Smooth muscle cell (in vitro differentiated cells): Measurements from ENCODE around the gene PLCXD1. TPM values are rescaled to one million over a fixed set of nuclear protein-coding genes. Genes with fewer than 3 reads are reported as not detected.

ENCODE experiments used
- DNase-seq: peaks from one replicate; lab custom pipeline; 2025; ENCODE audit not compliant: unreplicated experiment; lab: John Stamatoyannopoulos, UW
- H2AFZ ChIP-seq: fragments of 200-600 bp; sonication (generic); 2 replicates; pipeline ENCODE4 v1.6.0; 2016; ENCODE audit warnings: antibody characterized with exemption, low read depth, mild to moderate bottlenecking
- H3F3A ChIP-seq: fragments of 200-600 bp; sonication (generic); 2 replicates; pipeline ENCODE4 v1.6.0; 2017; ENCODE audit warnings: antibody characterized with exemption, low read depth
- H3K27ac ChIP-seq: fragments of 200-600 bp; sonication (generic); 2 replicates; pipeline ENCODE4 v1.5.1; 2016; ENCODE audit warnings: low read depth, mild to moderate bottlenecking
- H3K27me3 ChIP-seq: fragments of 200-600 bp; sonication (generic); 2 replicates; pipeline ENCODE4 v1.6.1; 2016; ENCODE audit warnings: low read depth, mild to moderate bottlenecking
- H3K36me3 ChIP-seq: fragments of 200-600 bp; sonication (generic); 2 replicates; pipeline ENCODE4 v1.5.1; 2016; ENCODE audit warnings: low read depth
- H3K4me1 ChIP-seq: fragments of 200-600 bp; sonication (generic); 2 replicates; pipeline ENCODE4 v1.5.1; 2016; ENCODE audit warnings: low read depth
- H3K4me2 ChIP-seq: fragments of 200-600 bp; sonication (generic); 2 replicates; pipeline ENCODE4 v1.6.0; 2016; ENCODE audit warnings: mild to moderate bottlenecking
- H3K4me3 ChIP-seq: fragments of 200-600 bp; sonication (generic); 2 replicates; pipeline ENCODE4 v1.5.1; 2016; ENCODE audit warnings: mild to moderate bottlenecking
- H3K79me2 ChIP-seq: fragments of 200-600 bp; sonication (generic); 2 replicates; pipeline ENCODE4 v1.6.0; 2016; ENCODE audit warnings: low read depth, mild to moderate bottlenecking
- H3K9ac ChIP-seq: fragments of 200-600 bp; sonication (generic); 2 replicates; pipeline ENCODE4 v1.6.0; 2016; ENCODE audit warnings: low read depth
- H3K9me3 ChIP-seq: fragments of 200-600 bp; sonication (generic); replicated peaks from 2 replicates; pipeline ENCODE4 v1.5.1; 2016; ENCODE audit warnings: low read depth
- H4K20me1 ChIP-seq: fragments of 200-600 bp; sonication (generic); 2 replicates; pipeline ENCODE4 v1.6.0; 2016; ENCODE audit warnings: low read depth
- WGBS: methylation state at CpG from one replicate; pipeline ENCODE4 v1.1.7; 2016; ENCODE audit warnings: low lambda C conversion rate; 5-methylcytosine and 5-hydroxymethylcytosine counted together
- polyA plus RNA-seq: library from polyadenylated mRNA; unstranded; fragments of >200 nt; fragmentation: Nextera tagmentation; extraction: Ambion mirVana; gene quantifications from 2 replicates; pipeline ENCODE4 v1.2.1, GENCODE V29; 2016
- total RNA-seq: library from RNA; depleted of rRNA; stranded (reverse); fragments of >200 nt; gene quantifications from 2 replicates; pipeline ENCODE4 v1.2.3, GENCODE V29; 2014
- TF ChIP-seq, protein P1 (sequence below): fragments of 200-600 bp; sonication (generic); IDR thresholded peaks from 2 replicates; pipeline ENCODE4 v1.5.1; 2017; ENCODE audit warnings: borderline replicate concordance, mild to moderate bottlenecking, antibody characterized with exemption; ENCODE audit not compliant: insufficient read depth, poor library complexity, severe bottlenecking

The PLCXD1 gene
- total and polyA plus RNA-seq, 2 experiments from 2014 or later = 7.0 to 14.0 TPM

DNA sequence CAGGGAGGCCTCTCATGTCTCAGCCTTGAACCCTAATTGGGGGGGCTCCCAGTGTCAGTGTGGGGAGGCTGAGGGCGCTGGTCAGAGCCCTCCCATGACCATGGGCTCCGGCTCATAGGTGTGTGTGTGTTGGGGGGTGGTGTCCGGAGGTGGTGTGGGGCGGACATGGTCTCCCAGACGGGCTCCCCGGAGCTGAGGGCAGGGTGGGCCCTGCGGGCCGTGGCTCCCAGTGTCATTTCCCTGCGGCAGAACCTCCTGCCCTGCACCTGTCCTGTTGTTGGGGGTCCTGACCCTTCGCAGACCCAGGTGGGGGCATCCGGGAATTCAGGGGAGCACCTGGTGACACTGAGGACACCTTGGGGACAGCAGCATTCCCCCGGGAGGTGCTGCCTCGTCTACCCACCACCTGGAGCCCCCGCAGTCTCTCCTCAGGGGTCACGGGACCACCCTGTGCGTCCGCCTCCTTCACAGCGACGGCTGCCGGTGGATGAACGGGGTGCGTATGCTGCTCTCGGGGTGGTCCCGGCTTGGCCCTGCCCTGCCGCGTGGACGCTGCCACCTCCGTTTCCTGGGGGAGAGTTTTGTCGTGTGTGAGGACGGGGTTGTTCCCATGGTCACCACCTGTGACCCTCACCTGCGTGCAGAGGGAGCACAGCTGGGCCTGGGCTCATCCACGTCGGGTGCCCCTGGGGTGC lies 51.9 kb downstream of the PLCXD1 start:
- TF ChIP-seq, protein P1, sequence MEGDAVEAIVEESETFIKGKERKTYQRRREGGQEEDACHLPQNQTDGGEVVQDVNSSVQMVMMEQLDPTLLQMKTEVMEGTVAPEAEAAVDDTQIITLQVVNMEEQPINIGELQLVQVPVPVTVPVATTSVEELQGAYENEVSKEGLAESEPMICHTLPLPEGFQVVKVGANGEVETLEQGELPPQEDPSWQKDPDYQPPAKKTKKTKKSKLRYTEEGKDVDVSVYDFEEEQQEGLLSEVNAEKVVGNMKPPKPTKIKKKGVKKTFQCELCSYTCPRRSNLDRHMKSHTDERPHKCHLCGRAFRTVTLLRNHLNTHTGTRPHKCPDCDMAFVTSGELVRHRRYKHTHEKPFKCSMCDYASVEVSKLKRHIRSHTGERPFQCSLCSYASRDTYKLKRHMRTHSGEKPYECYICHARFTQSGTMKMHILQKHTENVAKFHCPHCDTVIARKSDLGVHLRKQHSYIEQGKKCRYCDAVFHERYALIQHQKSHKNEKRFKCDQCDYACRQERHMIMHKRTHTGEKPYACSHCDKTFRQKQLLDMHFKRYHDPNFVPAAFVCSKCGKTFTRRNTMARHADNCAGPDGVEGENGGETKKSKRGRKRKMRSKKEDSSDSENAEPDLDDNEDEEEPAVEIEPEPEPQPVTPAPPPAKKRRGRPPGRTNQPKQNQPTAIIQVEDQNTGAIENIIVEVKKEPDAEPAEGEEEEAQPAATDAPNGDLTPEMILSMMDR = no peak
- peaks cover 3% of the 10 kb centered on the region for H3K4me1 ChIP-seq
- H4K20me1 ChIP-seq = no peaks in the 10 kb centered on the region
- no peak overlapping the region for H2AFZ ChIP-seq
- no peaks in the 10 kb centered on the region for H3K27me3 ChIP-seq
- DNase-seq = no peak
- no peak overlapping the region for H3K4me3 ChIP-seq
- H3K36me3 ChIP-seq = no peaks in the 10 kb centered on the region
- H3K79me2 ChIP-seq = no peaks in the 10 kb centered on the region
- 93% methylated on average over 29 of the region's 33 CpGs for WGBS
- no peak overlapping the region for H3K4me2 ChIP-seq
- H3F3A ChIP-seq = no peaks in the 10 kb centered on the region
- no peak overlapping the region for H3K27ac ChIP-seq
- H3K9ac ChIP-seq = no peak overlapping the region
- H3K9me3 ChIP-seq = no peaks in the 10 kb centered on the region

DNA sequence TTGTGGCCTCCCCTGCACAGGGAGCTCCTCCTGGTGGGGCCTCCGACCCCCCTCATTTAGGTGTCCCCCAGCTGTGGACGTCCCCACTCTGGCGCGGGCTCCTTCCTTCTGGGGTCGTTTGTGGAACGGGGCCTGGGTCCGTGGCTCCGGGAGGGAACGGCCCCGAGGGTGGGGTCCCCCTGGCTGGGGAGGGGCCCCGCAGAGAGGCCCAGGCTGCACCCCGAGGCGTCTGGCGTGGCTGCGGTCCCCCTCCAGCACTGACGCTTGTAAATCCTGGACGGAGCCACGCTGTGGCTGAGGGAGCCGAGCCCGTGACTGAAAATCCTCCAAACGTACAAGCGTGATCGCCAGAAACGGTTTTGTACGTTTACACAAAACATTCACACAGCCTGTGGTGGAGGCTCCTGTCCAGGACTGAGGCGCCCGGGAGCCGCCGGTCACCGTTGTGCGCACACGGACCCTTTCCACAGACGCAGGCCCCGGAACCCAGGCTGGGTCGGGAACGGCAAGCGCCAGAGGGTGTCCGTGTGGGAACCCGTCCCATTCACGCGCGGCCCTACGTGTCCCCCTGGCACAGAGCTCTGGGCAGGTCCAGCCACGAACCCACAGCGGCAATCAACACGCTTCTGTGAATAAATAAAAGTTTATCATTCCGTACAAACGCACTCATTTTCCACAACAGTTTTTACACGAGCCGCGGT lies 52.6 kb downstream of the PLCXD1 start:
- H2AFZ ChIP-seq = no peak overlapping the region
- no peak for DNase-seq
- no peaks in the 10 kb centered on the region for H4K20me1 ChIP-seq
- no peak overlapping the region for H3K4me3 ChIP-seq
- TF ChIP-seq, protein P1 = no peak
- no peak overlapping the region for H3K4me2 ChIP-seq
- H3K9ac ChIP-seq = no peak overlapping the region
- 94% methylated on average over 44 of the region's 51 CpGs for WGBS
- H3K36me3 ChIP-seq = no peaks in the 10 kb centered on the region
- H3F3A ChIP-seq = no peaks in the 10 kb centered on the region
- H3K9me3 ChIP-seq = no peaks in the 10 kb centered on the region
- H3K27me3 ChIP-seq = no peaks in the 10 kb centered on the region
- H3K79me2 ChIP-seq = no peaks in the 10 kb centered on the region
- H3K4me1 ChIP-seq = peaks cover 3% of the 10 kb centered on the region
- no peak overlapping the region for H3K27ac ChIP-seq

DNA sequence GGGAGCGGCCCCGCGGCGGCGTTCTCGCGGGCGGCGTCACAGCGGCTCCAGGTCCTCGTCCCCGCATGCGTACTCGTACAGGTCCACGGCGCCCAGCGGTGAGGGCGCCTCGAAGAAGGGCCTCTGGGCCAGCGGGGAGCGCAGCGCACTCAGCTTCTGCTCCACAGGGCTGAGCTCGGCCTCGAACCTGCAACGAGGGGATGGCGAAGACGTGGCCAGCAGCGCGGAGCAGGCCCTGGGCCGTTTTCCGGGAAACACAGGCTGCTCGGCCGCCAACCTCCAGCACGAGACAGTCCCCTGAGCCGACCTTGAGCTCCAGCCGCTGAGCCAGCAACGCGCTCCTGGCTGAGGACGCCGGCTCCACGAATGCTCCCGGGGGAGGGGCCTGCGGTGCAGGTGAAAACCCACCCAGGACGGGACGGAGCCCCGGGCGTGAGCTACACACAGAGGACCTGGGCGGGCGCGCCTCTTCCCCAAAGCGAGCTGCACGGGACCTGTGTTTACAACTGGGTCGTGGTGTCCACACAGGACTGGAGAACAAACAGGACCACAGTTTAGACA lies 53.2 kb downstream of the PLCXD1 start:
- Histone ChIP-seq H2AFZ (no peak overlapping the region), H3K9ac (no peak overlapping the region), H3K27ac (no peak overlapping the region), H4K20me1 (no peaks in the 10 kb centered on the region), H3K79me2 (no peaks in the 10 kb centered on the region), H3K36me3 (no peaks in the 10 kb centered on the region), H3K4me3 (no peak overlapping the region), H3F3A (no peaks in the 10 kb centered on the region), H3K27me3 (no peaks in the 10 kb centered on the region), H3K4me1 (peaks cover 3% of the 10 kb centered on the region), H3K4me2 (no peak overlapping the region), H3K9me3 (no peaks in the 10 kb centered on the region)
- TF ChIP-seq, protein P1 = no peak
- whole genome bisulfite sequencing = 97% methylated on average over 45 of the region's 53 CpGs
- DNase-seq = no peak
